Left cardiac atrium (tissue), 4 donors: ENCODE data around the gene KLF12. TPM values are rescaled to one million over a fixed set of nuclear protein-coding genes. Genes with fewer than 3 reads are reported as not detected.

ENCODE experiments used
- ATAC-seq, 2 donors: fragments of 200-7000 bp; cut with Tn5 transposase; one replicate each; pipeline ENCODE4 v1.9.1; 2020; ENCODE audit warnings: mild to moderate bottlenecking in 2 of 2, moderate library complexity in 2 of 2
- DNase-seq: peaks from one replicate; pipeline ENCODE4 v3.0.0-alpha.2; 2020
- intact Hi-C, 2 donors: fragments of 100-400 bp; cut with DNase I; formaldehyde crosslinking; loops; one replicate each; pipeline versions ENCODE4 v1.14.1 to v1.15.1; 2022 to 2023
- total RNA-seq, 2 donors: library from RNA; stranded (reverse); fragmentation: NEBNext Ultra II Directional; extraction: Animal tissue kit (Norgen Biotek cat#: 25700); gene quantifications; one replicate each; pipeline ENCODE4 v1.2.1, GENCODE V29; 2021
- donor health status: DM: no; HTN: yes; CAD: no.
- donor health status: DM: no; HTN: yes; CAD: no; lungs with severe emphysema.
- donor health status: DM: yes; HTN: yes; CAD: no.
- donor health status: Dilated cardiomyopathy.

The KLF12 gene
- total RNA-seq, 2 donors from 2014 or later: 13.9 to 14.0 TPM

DNA sequence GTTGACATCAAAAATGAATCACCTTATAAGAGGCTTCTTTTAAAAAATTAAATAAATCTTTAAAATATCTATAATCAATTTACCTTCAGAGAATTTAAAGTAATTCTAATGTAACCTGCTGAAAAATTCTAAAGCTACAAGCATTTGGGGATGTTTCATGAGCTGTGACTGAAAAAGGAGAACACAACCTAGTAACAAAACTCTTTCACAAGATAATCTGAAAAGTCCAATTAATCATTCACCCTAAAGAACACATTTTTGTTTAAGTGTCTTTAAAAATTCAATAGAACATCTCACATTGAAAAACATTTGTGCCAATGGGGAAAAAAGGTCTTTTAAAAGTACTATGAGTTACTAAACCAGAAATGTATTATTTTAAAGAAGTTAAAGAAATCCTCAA lies 22.8 kb downstream of the KLF12 start:
- DNase-seq: no peak
- intact Hi-C loops: no loop called here
- no peak for ATAC-seq

DNA sequence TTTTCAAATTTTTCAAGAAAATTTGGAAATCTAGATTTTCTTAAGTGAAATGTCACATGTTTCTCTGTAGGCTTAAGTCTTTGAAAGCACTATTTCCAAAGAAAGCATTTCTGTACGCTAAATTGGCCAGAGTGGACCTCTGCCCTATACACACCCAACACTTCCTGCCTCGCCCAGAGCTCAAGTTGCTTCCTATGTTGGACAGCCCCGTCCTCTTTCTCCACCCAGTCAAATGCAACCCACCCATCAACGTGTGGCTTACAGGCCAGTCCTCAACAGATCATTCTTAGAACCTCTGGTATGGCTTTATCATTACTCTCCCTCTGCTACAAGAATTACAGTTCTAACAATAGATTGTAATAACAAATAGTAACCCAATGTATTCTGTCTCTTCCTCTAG lies 24.2 kb downstream of the KLF12 start:
- DNase-seq (peak; percentile 29), ATAC-seq (peak in 1 of 2 donors; percentile 51)
- intact Hi-C loops: no loop called here

- intact Hi-C loops: no loop called here
- no peak for ATAC-seq
- DNase-seq: no peak
These were observed 26.6 kb downstream of the KLF12 start for GRCh38 chr13:74107598-74107997.

GRCh38 chr13:74105871-74106270 lies 28.3 kb downstream of the KLF12 start:
- no peak for DNase-seq
- no peak for ATAC-seq
- intact Hi-C loops: no loop called here

- DNase-seq (no peak), ATAC-seq (no peak)
These were observed 29.4 kb downstream of the KLF12 start for GRCh38 chr13:74104661-74105275.

DNA sequence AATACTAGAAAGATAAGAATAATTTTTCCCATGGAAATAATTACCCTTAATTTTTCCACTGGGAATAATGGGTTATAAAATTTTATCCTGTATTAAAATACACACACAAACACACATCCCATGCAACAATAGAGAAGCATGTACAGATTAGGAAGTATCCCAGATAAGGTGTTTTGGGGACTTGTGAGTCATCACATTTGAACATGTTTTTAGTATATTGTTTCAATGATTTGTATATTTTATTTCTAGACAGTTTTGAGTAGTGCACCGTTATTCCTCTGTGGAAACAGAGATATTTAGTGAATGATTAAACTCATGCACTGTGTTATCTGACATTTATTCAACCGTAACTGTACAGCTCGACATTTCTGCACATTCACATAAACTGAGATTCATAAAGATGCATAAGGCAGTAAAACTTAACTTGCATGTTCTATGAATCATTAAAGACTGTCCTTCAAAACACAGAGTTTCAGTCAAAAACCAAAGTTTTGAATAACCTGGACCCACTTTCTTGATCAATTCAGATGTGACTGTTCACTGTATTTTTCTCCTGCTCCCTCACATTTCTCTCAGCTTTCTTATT lies 30.1 kb downstream of the KLF12 start:
- intact Hi-C loops: no loop called here
- no peak for ATAC-seq
- no peak for DNase-seq

More at GRCh38 chr13:74104661-74105275, 29.4 kb downstream of the KLF12 start:
- intact Hi-C loops: no loop called here

DNA sequence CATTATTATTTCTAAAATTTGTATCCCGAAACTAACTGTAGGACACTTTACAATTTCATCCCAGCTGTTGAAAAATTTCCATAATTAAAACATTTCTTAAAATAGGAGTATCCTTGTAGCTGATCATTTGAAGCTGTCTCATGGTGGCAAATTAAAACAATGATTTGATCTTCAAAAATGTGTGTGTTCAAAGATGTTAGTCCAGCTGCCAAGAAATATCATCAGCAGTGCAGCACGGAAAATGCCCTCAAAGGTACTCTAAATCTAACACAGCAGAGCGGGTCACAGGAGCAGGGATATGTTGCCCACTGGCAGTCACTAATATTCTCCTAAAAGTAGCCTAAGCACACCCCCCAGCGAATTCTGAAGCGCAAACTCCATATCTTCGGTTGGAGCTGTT lies 31.0 kb downstream of the KLF12 start:
- ATAC-seq: no peak
- intact Hi-C loops: no loop called here
- no peak for DNase-seq

DNA sequence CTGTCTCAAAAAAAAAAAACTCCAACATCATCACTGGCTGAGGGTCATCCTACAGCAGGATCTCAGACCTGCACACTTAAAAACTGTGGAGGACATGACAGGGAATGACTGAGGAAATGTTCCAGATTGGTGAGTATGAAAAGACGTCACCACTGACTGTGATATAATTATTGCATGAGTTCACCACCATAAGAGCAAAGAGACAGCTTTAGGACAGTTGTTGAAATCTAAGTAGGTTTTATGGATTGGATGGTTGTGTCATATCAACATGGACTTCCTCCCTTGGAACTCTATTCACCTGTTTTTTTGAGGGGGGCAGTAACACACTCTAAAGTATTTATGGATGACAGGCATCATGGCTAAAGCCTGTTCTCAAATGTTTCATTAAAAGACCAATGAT lies 31.5 kb downstream of the KLF12 start:
- no peak for DNase-seq
- intact Hi-C loops: no loop called here
- no peak for ATAC-seq

- no peak for DNase-seq
- no peak for ATAC-seq
- intact Hi-C loops: no loop called here
These were observed 32.8 kb downstream of the KLF12 start for GRCh38 chr13:74101436-74101835.

GRCh38 chr13:74098077-74098476 lies 36.1 kb downstream of the KLF12 start:
- ATAC-seq: no peak
- DNase-seq: no peak
- intact Hi-C loops: no loop called here

DNA sequence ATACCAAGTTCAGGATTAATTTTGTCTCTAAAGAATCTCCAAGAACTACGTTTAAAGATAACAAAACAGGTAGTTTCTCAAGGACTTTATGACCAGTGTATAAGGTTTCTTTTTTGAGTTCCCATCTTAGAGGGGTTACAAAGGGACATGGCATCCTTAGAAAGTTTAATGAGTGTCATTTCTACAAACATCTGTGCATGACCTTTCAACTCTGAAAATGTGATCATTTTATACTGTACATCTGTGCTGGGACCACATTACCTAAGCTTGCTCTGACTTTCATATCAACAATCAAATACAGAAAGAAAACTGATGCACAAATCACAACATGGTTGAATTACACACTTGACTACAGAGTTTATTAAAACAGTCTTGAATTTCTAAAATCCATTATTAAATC lies 37.1 kb downstream of the KLF12 start:
- DNase-seq (no peak), ATAC-seq (no peak)
- intact Hi-C loops: no loop called here

DNA sequence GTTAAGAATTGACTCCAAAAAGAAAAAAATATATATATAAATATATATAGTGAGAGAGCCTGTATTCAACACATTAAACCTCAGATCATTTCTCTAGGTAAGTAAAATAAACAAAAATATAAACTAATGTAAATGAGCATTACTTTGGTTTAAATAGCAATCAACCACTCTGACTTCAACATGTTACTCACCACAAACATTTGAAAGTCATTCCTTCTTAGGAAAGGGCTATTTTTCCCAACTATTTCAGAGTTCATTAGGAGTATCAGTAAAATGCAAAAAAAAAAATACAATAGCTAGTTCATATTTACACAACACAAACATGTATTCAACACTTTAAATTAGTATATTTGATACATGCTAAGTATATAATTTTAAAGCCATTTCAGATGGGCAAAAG lies 40.5 kb downstream of the KLF12 start:
- intact Hi-C loops: no loop called here
- DNase-seq (no peak), ATAC-seq (no peak)

DNA sequence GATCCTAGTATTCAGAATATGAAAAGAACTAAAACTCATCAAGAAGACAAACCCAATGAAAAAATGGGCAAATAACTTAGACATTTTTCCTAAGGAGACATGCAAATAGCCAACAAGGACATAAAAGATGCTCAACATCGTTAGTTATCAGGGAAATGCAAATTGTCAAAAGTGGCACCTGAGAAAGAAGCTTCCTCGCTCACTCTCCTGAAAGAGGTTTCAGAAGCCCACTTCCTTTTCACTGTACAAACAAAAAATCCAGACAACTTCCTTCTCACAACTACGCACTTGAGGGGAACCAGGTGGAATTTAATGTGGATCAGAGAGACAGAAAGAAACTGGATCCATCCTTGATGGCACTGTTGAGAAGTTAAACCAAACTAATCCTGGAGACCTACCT lies 41.5 kb downstream of the KLF12 start:
- DNase-seq (no peak), ATAC-seq (no peak)
- intact Hi-C loops: no loop called here

DNA sequence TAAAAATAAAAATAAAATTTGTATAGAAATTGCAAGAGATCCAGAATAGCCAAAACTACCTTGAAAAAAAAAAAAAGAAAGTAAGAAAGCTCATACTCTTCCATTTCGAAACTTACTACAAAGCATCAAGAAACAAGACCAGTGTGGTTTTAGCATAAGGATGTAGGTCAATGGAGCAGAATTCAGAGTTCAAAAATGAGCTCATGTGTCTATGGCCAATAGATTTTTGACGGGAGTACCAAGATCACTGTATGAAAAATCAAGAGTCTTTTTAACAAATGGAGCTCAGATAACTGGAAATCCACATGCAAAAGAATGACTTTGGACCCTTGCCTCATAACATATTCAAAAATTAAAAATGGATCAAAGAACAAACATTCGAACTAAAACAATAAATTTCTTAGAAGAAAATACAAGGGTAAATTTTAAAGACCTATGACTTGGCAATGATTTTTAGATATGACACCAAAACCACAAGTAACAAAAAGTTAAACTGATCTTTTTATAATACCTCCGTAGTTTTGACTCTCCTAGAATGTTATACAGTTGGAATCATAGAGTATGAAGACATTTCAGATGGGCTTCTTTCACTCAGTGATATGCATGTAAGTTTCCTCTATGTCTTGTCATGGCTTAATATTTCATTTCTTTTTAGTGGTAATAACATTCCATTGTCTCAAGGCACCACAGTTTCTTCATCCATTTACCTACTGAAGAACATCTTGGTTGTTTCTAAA lies 43.2 kb downstream of the KLF12 start:
- no peak for ATAC-seq
- intact Hi-C loops: no loop called here
- DNase-seq: no peak

GRCh38 chr13:74090397-74090796 lies 43.8 kb downstream of the KLF12 start:
- DNase-seq (no peak), ATAC-seq (no peak)
- intact Hi-C loops: no loop called here

- intact Hi-C loops: no loop called here
- no peak for DNase-seq
- ATAC-seq: no peak
These were observed 46.8 kb downstream of the KLF12 start for GRCh38 chr13:74087357-74087756.
